ENCODE results near the gene THAP9. TPM values are rescaled to one million over a fixed set of nuclear protein-coding genes. Genes with fewer than 3 reads are reported as not detected.

The THAP9 gene
- polyA plus RNA-seq, 2 of the 4 experiments (the other 2 are of a cell fraction), result 1.7 to 5.3 TPM

DNA sequence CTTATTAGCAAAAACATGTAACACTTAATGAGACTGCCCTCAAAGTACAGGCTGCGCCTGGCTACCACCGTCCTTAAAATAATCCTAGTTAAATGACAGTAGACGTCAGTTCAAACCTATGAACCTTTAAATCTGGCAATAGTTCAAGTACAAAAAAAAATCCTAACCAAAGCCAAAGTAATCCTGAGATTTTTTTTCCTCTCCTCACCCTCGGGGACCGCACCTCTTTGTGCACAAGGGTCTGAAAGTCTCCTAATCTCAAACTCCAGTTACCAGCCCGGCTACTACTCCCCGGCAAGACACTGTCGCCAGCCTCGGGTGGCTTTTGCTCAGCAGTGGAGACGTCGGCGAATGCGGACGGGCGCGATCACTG, 10.0 kb upstream of the THAP9 start (continued):
- TF ChIP-seq SREBF2 (IDR thresholded peaks at IDR 0.05), result no peak

DNA sequence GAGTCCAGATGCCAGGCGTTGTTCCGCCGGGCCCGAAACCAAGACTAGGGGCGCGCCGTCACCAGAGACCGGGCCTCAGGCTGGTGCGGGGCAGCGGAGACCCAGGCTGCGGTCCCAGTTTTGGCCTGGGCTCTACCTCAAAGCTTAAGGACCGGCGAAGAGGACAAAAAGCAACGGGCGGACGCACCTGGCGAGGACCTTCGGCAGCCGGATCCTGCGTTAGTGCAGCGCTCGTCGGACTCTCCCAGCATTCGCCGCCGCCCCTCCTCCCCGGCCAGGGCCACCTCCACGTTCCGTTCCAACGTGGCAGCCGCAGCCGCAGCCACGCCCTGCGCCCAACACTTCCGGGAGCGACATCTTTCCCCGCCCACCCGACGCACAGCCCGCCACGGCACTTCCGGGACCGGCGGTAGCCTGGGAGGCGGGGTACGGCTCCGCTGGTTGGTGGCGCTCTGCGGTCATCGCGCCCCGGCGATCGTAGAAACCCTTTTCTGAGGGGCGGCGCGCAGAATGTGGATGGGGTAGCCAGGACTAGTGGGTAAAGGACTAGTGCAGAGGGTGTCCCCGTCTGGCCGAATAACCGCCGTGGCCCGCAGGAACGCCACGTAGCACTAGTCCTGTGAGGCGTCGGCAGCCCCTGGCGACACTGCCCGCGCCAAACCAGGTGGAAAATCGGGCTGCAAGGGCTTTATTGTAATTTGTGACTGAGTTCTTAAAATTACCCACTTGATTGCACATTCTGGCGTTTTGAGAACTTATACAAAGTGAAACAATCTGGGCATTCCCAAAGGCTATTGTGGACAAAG, 9.4 kb upstream of the THAP9 start, which contains the start of gene SEC31A:
SEC31A (minus strand) TSS at position 253 of the 806 bp plus-strand sequence. CDS start 9,217 bp downstream, outside the sequence.
- POLR2A ChIA-PET, result interaction anchor here (2.4 kb wide), 1 partner anchor 9 kb away, joined by 15 read pairs; the partner anchor contains the start of gene THAP9
- 2% methylated on average over 30 of the region's 71 CpGs for WGBS (ENCODE audit: missing lambda C conversion rate)
- CTCF ChIA-PET, result no interaction called here

More for the DNA sequence above, 9.4 kb upstream of the THAP9 start, which contains the start of gene SEC31A:
- Histone ChIP-seq H3K4me2 (peak within 1 kb of the TSS; percentile 81), H3K9me3 (no peaks in the 10 kb centered on the region), H3K4me1 (peaks cover 31% of the 10 kb centered on the region), H3K27ac (peak within 1 kb of the TSS; percentile 89 to 96), H3K4me3 (peak within 1 kb of the TSS; percentile 61)
- FAIRE-seq (no peak), DNase-seq (ENCODE audit: low read depth in 1 of 2, low spot score in 1 of 2) (peak; percentile 59 to 92), ATAC-seq (peak; percentile 95 to 97)
- TF ChIP-seq MAX (IDR thresholded peaks at IDR 0.05), result peak; percentile 91
- peak; percentile 14; the same call in 1 of the 2 replicates for TF ChIP-seq TP53 (CRISPR knock-in tag; IDR thresholded peaks at IDR 0.05)
- no peak for TF ChIP-seq GATA3 (IDR thresholded peaks at IDR 0.05; ENCODE audit: borderline replicate concordance)
- TF ChIP-seq E2F6 (IDR thresholded peaks at IDR 0.05; ENCODE audit: borderline replicate concordance, low read depth), result peak; percentile 60; the same call in 1 of the 2 replicates
- no peak; the same call in 1 of the 2 replicates for TF ChIP-seq PBX3 (IDR thresholded peaks at IDR 0.05)
- no peak for TF ChIP-seq CBX8 (IDR thresholded peaks at IDR 0.05)
- peak; percentile 65 for TF ChIP-seq POLR2A (IDR thresholded peaks at IDR 0.05; ENCODE audit: low read length)
- TF ChIP-seq BCL3 (IDR thresholded peaks at IDR 0.05), result peak; percentile 79; the same call in 2 of the 3 replicates
- no peak for TF ChIP-seq NR3C1 (IDR thresholded peaks at IDR 0.05)
- TF ChIP-seq ZFP36 (IDR thresholded peaks at IDR 0.05; ENCODE audit: borderline replicate concordance, partially characterized antibody), result no peak
- no peak for TF ChIP-seq ZSCAN20 (CRISPR knock-in tag; IDR thresholded peaks at IDR 0.05)
- TF ChIP-seq, protein P1, sequence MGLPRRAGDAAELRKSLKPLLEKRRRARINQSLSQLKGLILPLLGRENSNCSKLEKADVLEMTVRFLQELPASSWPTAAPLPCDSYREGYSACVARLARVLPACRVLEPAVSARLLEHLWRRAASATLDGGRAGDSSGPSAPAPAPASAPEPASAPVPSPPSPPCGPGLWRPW (IDR thresholded peaks at IDR 0.05), result no peak
- TF ChIP-seq SREBF2 (IDR thresholded peaks at IDR 0.05), result no peak
- peak; percentile 78; the same call in 1 of the 2 replicates for TF ChIP-seq HOXA7 (CRISPR knock-in tag; IDR thresholded peaks at IDR 0.05)
- TF ChIP-seq MYC (IDR thresholded peaks at IDR 0.05; ENCODE audit: borderline replicate concordance, low read length), result peak; percentile 60; the same call in 1 of the 2 replicates
- no peak for TF ChIP-seq MAZ (IDR thresholded peaks at IDR 0.05; ENCODE audit: borderline replicate concordance, low read depth, low read length)
- TF ChIP-seq PHF8 (IDR thresholded peaks at IDR 0.05; ENCODE audit: borderline replicate concordance, low read depth), result peak; percentile 81; the same call in 1 of the 2 replicates
- TF ChIP-seq TFCP2L1 (CRISPR knock-in tag; IDR thresholded peaks at IDR 0.05), result peak; percentile 55; the same call in 1 of the 2 replicates
- peak; percentile 60 to 66; a peak in 3 of 5 replicates for TF ChIP-seq JUN (IDR thresholded peaks at IDR 0.05)
- TF ChIP-seq FOSB (CRISPR knock-in tag; IDR thresholded peaks at IDR 0.05), result no peak
- no peak for TF ChIP-seq SMC3 (IDR thresholded peaks at IDR 0.05)
- no peak for TF ChIP-seq FOXS1 (CRISPR knock-in tag; IDR thresholded peaks at IDR 0.05)
- no peak for TF ChIP-seq EHMT2 (IDR thresholded peaks at IDR 0.05; ENCODE audit: low read depth)
